CD4-positive, alpha-beta T cell treated with Interleukin-15 for 4 hours (primary cell): Measurements from ENCODE around the gene CARMIL3.
"Not testable (repeated sequence)": the region's sequence is repeated elsewhere in the genome, so short reads cannot be mapped to it uniquely, and the experiment has no call there.

ENCODE experiments used
- DNase-seq: peaks from one replicate; pipeline ENCODE4 v3.0.0-alpha.2; 2020; ENCODE audit warnings: low spot score

The CARMIL3 gene

GRCh38 chr14:24095271-24096068 is 43.7 kb downstream of the CARMIL3 start:
- peak; percentile 21 for DNase-seq

- DNase-seq, result no peak
Measured at GRCh38 chr14:24096545-24097181, 44.9 kb downstream of the CARMIL3 start.

DNA sequence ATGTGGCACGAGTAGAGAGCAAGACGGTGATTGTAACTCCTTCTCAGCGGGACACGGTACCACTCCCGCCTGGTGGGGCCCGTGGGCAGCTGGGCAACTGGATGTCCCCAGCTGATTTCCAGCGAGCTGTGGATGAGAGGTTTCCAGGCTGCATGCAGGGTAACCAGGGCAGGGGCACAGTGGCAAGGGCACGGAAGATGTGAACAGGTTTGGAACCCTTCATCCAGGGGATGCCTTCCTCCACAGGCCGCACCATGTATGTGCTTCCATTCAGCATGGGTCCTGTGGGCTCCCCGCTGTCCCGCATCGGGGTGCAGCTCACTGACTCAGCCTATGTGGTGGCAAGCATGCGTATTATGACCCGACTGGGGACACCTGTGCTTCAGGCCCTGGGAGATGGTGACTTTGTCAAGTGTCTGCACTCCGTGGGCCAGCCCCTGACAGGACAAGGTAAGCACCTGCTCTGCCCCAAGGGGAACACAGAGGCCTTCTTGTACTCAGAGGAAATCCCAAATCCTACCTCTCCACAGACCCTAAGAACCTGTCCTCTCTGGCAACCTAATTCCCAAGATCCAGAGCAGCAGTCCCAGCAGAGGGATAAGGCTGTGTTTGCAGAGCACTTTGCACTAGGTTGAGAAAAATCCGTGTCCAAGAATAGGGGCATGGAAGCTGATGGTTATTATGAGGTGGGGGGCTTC is 46.6 kb downstream of the CARMIL3 start:
- no peak for DNase-seq

GRCh38 chr14:24098927-24099813 is 47.4 kb downstream of the CARMIL3 start:
- DNase-seq, result no peak

DNA sequence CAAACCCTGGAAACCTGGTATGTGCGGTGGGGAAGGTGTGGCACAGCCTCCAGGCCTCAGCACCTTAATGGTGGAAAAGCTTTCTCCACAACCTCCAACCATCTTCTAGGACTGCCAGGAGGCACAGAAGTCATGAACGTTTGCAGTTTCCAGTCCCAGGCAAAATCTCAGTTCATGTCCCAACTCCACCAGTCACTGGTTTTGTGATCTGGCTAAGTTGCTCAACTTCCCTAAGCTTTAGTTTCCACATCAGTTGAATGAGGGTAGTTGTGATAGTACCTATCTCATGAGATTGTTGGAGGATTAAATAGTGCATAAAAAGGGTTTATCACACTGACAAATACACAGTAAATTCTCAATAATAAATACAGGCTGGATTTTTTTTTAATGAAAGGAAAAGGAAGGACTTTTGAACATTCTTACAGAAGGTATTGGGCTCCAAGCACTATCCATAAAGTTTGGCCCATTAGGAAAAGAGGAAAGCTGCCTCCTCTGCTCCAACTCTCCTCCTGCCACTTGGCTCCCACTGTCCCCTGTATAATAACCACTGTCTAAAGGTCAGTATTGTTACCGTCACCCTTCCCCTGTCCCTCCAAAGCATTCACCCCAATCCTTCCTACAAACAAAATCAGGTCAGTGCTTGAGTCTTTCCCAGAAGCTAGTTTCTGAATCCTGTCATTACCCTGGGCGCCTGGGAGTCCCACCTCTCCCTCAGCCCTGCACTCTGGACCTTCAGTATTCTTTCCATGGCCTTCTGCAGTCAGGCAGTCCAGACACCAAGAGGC is 48.6 kb downstream of the CARMIL3 start:
- no peak for DNase-seq

DNA sequence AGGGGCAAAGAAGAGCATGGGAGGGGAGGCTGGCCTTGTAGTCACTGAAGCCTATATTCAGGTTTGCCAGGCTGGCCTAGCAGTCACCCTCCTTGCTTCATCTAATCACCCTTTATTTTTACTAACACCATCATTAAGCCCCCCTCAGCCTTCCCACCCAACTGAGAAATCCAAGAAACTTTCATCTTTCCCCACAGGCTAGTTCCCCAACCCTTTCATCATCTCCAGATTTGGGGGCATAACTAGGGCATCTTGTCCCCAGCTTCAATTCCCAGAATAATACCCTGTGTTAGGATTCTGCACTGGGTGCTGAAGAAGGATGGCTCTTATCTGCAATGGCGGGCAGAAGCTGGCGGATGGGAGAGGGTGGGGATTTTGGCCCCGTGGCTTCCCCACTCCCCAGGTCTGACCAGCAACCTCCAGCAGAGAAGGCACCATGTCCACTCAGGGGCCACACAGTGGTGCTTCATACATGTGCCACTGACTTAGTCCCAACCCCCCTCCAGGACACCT is 49.2 kb downstream of the CARMIL3 start:
- DNase-seq, result no peak

DNA sequence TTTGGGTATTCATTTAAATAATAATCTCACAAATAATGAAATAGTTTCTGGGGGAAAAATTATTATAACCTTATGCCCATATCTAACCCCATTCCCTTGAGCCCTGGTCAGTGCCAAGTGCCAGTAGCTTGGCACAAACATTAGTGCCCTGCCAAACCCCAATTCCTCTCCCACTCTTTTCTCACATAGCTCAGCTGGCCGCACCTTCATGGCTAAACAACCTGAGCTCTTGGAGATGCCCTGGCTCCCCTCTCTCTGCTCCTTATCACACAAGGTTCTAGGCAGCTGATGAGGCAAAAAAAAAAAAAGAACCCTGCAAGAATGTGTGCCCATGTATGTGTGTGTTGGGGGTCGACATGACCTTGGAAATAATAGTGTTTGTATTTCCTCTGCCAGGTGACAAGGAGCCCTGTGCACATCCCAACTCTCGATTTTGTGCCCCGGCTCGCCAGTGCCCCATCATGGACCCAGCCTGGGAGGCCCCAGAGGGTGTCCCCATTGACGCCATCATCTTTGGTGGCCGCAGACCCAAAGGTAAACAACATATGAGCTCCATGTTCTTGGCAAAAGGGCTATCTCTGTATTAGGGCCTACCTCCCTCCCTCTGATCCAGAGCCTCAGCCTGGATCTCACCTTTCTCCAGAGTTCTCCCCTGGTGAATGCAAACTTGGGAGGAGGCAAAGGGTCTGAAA is 50.7 kb downstream of the CARMIL3 start:
- DNase-seq, result no peak

DNA sequence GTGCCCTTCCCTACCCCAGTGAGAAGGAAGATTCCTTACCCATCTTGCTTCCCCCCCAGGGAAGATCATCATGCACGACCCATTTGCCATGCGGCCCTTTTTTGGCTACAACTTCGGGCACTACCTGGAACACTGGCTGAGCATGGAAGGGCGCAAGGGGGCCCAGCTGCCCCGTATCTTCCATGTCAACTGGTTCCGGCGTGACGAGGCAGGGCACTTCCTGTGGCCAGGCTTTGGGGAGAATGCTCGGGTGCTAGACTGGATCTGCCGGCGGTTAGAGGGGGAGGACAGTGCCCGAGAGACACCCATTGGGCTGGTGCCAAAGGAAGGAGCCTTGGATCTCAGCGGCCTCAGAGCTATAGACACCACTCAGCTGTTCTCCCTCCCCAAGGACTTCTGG is 51.6 kb downstream of the CARMIL3 start:
- DNase-seq, result no peak

- not testable (repeated sequence) for DNase-seq
Measured at GRCh38 chr14:24105609-24106239, 53.9 kb downstream of the CARMIL3 start.

DNA sequence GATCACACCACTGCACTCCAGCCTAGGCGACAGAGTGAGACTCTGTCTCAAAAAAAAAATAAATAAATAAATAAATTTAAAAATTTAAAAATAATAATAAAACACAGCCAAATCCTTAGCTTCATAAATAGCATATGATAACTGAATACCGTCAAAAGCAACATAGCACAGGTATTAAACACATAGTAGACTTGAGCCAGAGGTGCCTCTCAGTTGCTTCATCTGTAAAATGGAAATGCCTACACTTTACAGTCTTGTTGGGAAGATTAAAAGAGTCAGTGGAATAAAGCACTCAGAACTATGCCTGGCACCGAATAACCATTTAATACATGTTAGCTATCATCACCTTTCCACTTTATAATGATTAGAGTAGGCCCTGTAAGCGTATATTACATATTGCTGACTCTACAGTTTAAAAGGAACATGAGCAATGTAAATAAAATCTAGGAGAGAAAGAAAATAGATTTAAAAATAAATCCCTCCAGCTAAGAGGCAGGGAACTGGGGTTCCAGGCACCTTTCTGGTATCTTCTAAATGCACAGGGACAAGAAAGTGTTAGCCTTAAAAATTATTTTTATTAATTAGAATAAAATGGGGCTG is 55.0 kb downstream of the CARMIL3 start:
- DNase-seq, result no peak

- no peak for DNase-seq
Measured at GRCh38 chr14:24108336-24108874, 56.6 kb downstream of the CARMIL3 start.

- DNase-seq, result no peak
Measured at GRCh38 chr14:24110060-24110459, 58.3 kb downstream of the CARMIL3 start.

GRCh38 chr14:24110523-24110922 is 58.7 kb downstream of the CARMIL3 start:
- DNase-seq, result no peak

GRCh38 chr14:24113379-24113800 is 61.6 kb downstream of the CARMIL3 start:
- no peak for DNase-seq

- peak; percentile 80 for DNase-seq
Measured at GRCh38 chr14:24113801-24114531, 62.2 kb downstream of the CARMIL3 start.

DNA sequence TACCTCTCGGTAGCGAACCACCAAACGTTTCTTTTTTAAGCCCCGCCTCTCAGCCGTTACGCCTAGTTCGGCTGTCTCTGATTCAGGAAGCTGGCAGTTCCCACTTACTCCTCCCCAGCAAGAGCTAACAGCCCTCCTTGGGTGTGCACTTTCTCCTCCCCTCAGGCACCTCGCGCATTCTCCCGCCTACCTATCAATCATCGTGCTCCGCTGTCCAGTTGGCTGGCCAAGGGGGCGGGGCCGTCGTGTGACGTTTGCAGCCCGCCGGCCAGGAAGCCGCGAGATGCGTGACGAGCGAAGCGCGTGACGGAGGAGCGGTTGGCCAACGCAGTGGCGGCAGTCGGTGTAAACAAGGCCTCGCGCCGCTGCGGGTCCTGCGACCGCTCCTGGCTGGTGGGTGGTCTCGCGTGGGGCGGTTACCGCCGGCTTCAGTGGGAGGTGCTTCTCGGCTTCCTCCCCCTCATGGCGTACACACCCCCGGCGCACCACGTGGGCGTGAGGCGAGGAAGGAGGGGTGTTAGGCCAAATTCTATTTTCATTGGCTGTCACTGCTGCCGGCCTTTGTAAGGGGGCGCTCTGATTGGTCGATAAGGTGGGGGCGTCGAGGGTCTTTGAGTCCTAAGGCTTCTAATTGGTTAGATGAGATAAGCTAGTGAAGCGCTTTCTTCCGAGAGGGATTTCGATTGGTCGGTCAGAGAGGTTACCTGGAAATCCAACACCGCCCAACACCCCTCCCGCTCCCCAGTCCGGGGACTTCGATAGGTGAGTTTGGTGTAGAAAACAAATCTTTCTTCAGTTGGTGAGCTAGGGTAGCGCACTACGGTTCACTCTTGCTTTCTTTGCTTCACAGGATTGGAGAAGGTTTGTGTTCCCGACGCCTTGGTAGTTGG is 63.0 kb downstream of the CARMIL3 start, which contains the start of the genes DCAF11 and NRL:
Gene DCAF11, plus strand, starts transcription at position 246 of the 890 bp plus-strand sequence. CDS start 818 bp downstream, outside the sequence.
Gene NRL, minus strand, starts transcription at position 418 of the 890 bp plus-strand sequence. CDS start 32,101 bp downstream, outside the sequence.
- DNase-seq, result peak; percentile 99
